22Rv1 (cell line): ENCODE measurements around the gene HIGD1A.
A peak's percentile ranks its signal among the peaks of the same experiment; 100 is the strongest.

Source experiments
- H3K27ac ChIP-seq: fragments of 450-650 bp; 2 replicates; pipeline ENCODE4 v1.5.1; 2017
- CTCF ChIP-seq: fragments of 450-650 bp; IDR thresholded peaks from 2 replicates; pipeline ENCODE4 v1.5.1; 2017; ENCODE audit warnings: mild to moderate bottlenecking
- ZFX ChIP-seq: fragments of 450-650 bp; IDR thresholded peaks from 2 replicates; pipeline ENCODE4 v1.6.1; 2017; ENCODE audit warnings: antibody characterized with exemption, borderline replicate concordance

HIGD1A gene

GRCh38 chr3:42764561-42765295 is 39.6 kb downstream of the HIGD1A start:
- no peak overlapping the region for H3K27ac ChIP-seq
- TF ChIP-seq ZFX: no peak

GRCh38 chr3:42764115-42764514 is 40.2 kb downstream of the HIGD1A start:
- no peak for TF ChIP-seq CTCF
- H3K27ac ChIP-seq: no peak overlapping the region

GRCh38 chr3:42763021-42763420 is 41.3 kb downstream of the HIGD1A start:
- TF ChIP-seq ZFX: no peak
- no peak for TF ChIP-seq CTCF

GRCh38 chr3:42762046-42762724 is 42.1 kb downstream of the HIGD1A start:
- TF ChIP-seq ZFX (no peak), CTCF (no peak)
- peak overlapping the region; percentile 5; the same call in 1 of the 2 replicates for H3K27ac ChIP-seq

More at GRCh38 chr3:42763021-42763420, 41.3 kb downstream of the HIGD1A start:
- H3K27ac ChIP-seq: peak overlapping the region; percentile 5; the same call in 1 of the 2 replicates

- H3K27ac ChIP-seq: no peak overlapping the region
- TF ChIP-seq ZFX (no peak), CTCF (no peak)
Measured at GRCh38 chr3:42758126-42758525, 46.2 kb downstream of the HIGD1A start.

GRCh38 chr3:42756681-42757213 is 47.5 kb downstream of the HIGD1A start:
- no peak overlapping the region for H3K27ac ChIP-seq
- no peak for TF ChIP-seq CTCF
- no peak for TF ChIP-seq ZFX

- no peak for TF ChIP-seq ZFX
- peak; percentile 32 for TF ChIP-seq CTCF
- H3K27ac ChIP-seq: no peak overlapping the region
Measured at GRCh38 chr3:42755681-42756578, 48.4 kb downstream of the HIGD1A start.
